ENCODE results near the gene SORCS2.

DNA sequence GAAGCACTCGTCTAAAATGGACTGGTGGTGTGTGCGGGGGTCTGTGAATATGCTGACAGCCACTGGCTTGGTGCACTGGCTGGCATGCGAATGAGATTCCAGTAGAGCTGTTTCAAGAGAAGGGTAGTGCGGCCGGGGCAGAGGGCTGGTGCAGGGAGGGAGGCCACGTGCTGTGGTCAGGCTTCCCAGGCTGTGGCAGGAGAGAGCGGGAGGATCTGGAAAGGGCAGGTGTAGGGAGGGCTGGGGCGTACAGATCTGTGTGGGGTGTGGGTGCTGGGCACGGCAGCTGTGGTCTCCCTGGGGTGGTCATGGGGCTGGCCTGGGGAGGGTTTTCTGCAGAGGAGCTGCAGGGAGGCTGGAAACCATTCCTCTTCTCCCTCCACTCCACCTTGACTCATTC lies 30.2 kb downstream of the SORCS2 start:
- TF ChIP-seq POLR2AphosphoS5 (IDR thresholded peaks at IDR 0.05; ENCODE audit: low read depth, low read length), result no peak
- TF ChIP-seq, protein P1, sequence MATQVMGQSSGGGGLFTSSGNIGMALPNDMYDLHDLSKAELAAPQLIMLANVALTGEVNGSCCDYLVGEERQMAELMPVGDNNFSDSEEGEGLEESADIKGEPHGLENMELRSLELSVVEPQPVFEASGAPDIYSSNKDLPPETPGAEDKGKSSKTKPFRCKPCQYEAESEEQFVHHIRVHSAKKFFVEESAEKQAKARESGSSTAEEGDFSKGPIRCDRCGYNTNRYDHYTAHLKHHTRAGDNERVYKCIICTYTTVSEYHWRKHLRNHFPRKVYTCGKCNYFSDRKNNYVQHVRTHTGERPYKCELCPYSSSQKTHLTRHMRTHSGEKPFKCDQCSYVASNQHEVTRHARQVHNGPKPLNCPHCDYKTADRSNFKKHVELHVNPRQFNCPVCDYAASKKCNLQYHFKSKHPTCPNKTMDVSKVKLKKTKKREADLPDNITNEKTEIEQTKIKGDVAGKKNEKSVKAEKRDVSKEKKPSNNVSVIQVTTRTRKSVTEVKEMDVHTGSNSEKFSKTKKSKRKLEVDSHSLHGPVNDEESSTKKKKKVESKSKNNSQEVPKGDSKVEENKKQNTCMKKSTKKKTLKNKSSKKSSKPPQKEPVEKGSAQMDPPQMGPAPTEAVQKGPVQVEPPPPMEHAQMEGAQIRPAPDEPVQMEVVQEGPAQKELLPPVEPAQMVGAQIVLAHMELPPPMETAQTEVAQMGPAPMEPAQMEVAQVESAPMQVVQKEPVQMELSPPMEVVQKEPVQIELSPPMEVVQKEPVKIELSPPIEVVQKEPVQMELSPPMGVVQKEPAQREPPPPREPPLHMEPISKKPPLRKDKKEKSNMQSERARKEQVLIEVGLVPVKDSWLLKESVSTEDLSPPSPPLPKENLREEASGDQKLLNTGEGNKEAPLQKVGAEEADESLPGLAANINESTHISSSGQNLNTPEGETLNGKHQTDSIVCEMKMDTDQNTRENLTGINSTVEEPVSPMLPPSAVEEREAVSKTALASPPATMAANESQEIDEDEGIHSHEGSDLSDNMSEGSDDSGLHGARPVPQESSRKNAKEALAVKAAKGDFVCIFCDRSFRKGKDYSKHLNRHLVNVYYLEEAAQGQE (IDR thresholded peaks at IDR 0.05; ENCODE audit: insufficient read depth in 1 of 2, low read depth in 2 of 2, low read length in 2 of 2), result no peak

All from PFSK-1 (cell line).